Body of pancreas (tissue), 4 donors: ENCODE measurements around the gene SMC3. TPM values are rescaled to one million over a fixed set of nuclear protein-coding genes. Genes with fewer than 3 reads are reported as not detected.

Experiments used
- ATAC-seq: fragments of 150-250 bp; one replicate; pipeline ENCODE4 v1.9.1; 2016
- DNase-seq, 4 donors: peaks; one replicate each; pipeline ENCODE4 v3.0.0-alpha.2; 2019
- H3K27ac ChIP-seq, 4 donors: fragments of 200-600 bp; sonication (generic); 1 replicate in 3 of 4; 2 replicates in 1 of 4; pipeline versions ENCODE4 v1.5.1 to v1.6.1; 2016 to 2019; ENCODE audit warnings: mild to moderate bottlenecking in 1 of 4, mixed read lengths in 1 of 4, moderate library complexity in 1 of 4
- H3K27me3 ChIP-seq, 2 donors: fragments of 200-600 bp; sonication (generic); one replicate each; pipeline ENCODE4 v1.6.0; 2016; ENCODE audit warnings: mild to moderate bottlenecking in 1 of 2
- H3K36me3 ChIP-seq, 2 donors: fragments of 200-600 bp; sonication (generic); replicated peaks in 1 of 2; 2 replicates each; pipeline ENCODE4 v1.5.1; 2016; ENCODE audit warnings: low read depth in 2 of 2; ENCODE audit not compliant: insufficient read depth in 1 of 2
- H3K4me1 ChIP-seq: fragments of 200-600 bp; sonication (generic); one replicate; pipeline ENCODE4 v1.6.0; 2016
- H3K4me3 ChIP-seq, 2 donors: fragments of 200-600 bp; sonication (generic); 1 replicate in 1 of 2; 2 replicates in 1 of 2; pipeline ENCODE4 v1.5.1; 2016 to 2019
- H3K9me3 ChIP-seq, 3 donors: fragments of 200-600 bp; sonication (generic); 1 replicate in 2 of 3; 2 replicates in 1 of 3; pipeline ENCODE4 v1.5.1; 2016
- CTCF ChIP-seq, 7 experiments: fragments of 450-650 bp in 4 of 7; fragments of 200-600 bp in 3 of 7; sonication (generic) in 3 of 7; IDR thresholded peaks; one replicate each; pipeline ENCODE4 v1.5.1; 2016 to 2019; ENCODE audit warnings: antibody characterized with exemption in 7 of 7
- POLR2A ChIP-seq, 3 donors: fragments of 450-650 bp; IDR thresholded peaks; one replicate each; pipeline ENCODE4 v1.6.1; 2016; ENCODE audit warnings: antibody characterized with exemption in 3 of 3, mild to moderate bottlenecking in 2 of 3
- WGBS, 2 donors: methylation state at CpG; one replicate each; pipeline ENCODE4 v1.1.5; 2017; 5-methylcytosine and 5-hydroxymethylcytosine counted together
- intact Hi-C: fragments of 100-400 bp; cut with DNase I; formaldehyde crosslinking; loops from one replicate; pipeline ENCODE4 v1.15.1; 2023
- total RNA-seq, 2 donors: library from RNA; depleted of rRNA; stranded (reverse); fragments of >200 nt; gene quantifications; one replicate each; pipeline ENCODE4 v1.1.0, GENCODE V29; 2016

Gene SMC3
- total RNA-seq, 2 donors from 2014 or later: 18.4 to 22.1 TPM

GRCh38 chr10:110612087-110612486, 44.6 kb downstream of the SMC3 start:
- intact Hi-C loops: no loop called here
- Histone ChIP-seq H3K27ac (no peak overlapping the region), H3K36me3 (no peaks in the 10 kb centered on the region), H3K27me3 (no peaks in the 10 kb centered on the region), H3K4me1 (no peaks in the 10 kb centered on the region), H3K4me3 (no peak overlapping the region), H3K9me3 (no peaks in the 10 kb centered on the region)
- TF ChIP-seq CTCF (IDR thresholded peaks at IDR 0.05): no peak
- TF ChIP-seq POLR2A (IDR thresholded peaks at IDR 0.05): no peak
- DNase-seq (no peak), ATAC-seq (no peak)
- 66 to 95% methylated on average over 2 to 3 of the region's 3 CpGs for WGBS, 2 donors

- no peaks in the 10 kb centered on the region for H3K9me3 ChIP-seq
- no peak overlapping the region for H3K4me3 ChIP-seq
- ATAC-seq (no peak), DNase-seq (no peak)
- WGBS, 2 donors: 82 to 86% methylated on average over 4 of the region's 4 CpGs
- intact Hi-C loops: no loop called here
- no peaks in the 10 kb centered on the region for H3K4me1 ChIP-seq
- H3K27ac ChIP-seq: no peak overlapping the region
- no peaks in the 10 kb centered on the region for H3K27me3 ChIP-seq
- TF ChIP-seq CTCF (IDR thresholded peaks at IDR 0.05) (no peak), POLR2A (IDR thresholded peaks at IDR 0.05) (no peak)
- H3K36me3 ChIP-seq: no peaks in the 10 kb centered on the region
These were observed 45.1 kb downstream of the SMC3 start for GRCh38 chr10:110612629-110613028.

GRCh38 chr10:110613341-110613995, 46.0 kb downstream of the SMC3 start:
- no peak for ATAC-seq
- H3K27ac ChIP-seq: no peak overlapping the region
- no peaks in the 10 kb centered on the region for H3K27me3 ChIP-seq
- WGBS, 2 donors: 65 to 74% methylated on average over 8 of the region's 8 CpGs
- no peaks in the 10 kb centered on the region for H3K4me1 ChIP-seq
- intact Hi-C loops: no loop called here
- no peak for DNase-seq
- H3K9me3 ChIP-seq: no peaks in the 10 kb centered on the region
- no peak for TF ChIP-seq CTCF (IDR thresholded peaks at IDR 0.05)
- no peak for TF ChIP-seq POLR2A (IDR thresholded peaks at IDR 0.05)
- H3K4me3 ChIP-seq: no peak overlapping the region
- H3K36me3 ChIP-seq: no peaks in the 10 kb centered on the region

- Histone ChIP-seq H3K9me3 (no peaks in the 10 kb centered on the region), H3K36me3 (no peaks in the 10 kb centered on the region), H3K4me3 (no peak overlapping the region), H3K4me1 (no peaks in the 10 kb centered on the region), H3K27ac (no peak overlapping the region), H3K27me3 (no peaks in the 10 kb centered on the region)
- ATAC-seq (no peak), DNase-seq (no peak)
- intact Hi-C loops: no loop called here
- TF ChIP-seq POLR2A (IDR thresholded peaks at IDR 0.05): no peak
- TF ChIP-seq CTCF (IDR thresholded peaks at IDR 0.05): no peak
- 72 to 80% methylated on average over 8 to 9 of the region's 9 CpGs for WGBS, 2 donors
These were observed 46.6 kb downstream of the SMC3 start for GRCh38 chr10:110613996-110614495.
